SU-DHL-6 (cell line): ENCODE measurements around the gene TCTN3.

Experiments used
- H2AFZ ChIP-seq: fragments of 200-600 bp; sonication (generic); 2 replicates; pipeline ENCODE4 v1.6.1; 2014; ENCODE audit warnings: low read depth, mild to moderate bottlenecking, moderate library complexity, mixed read lengths, antibody characterized with exemption, low read length; ENCODE audit not compliant: severe bottlenecking
- H3F3A ChIP-seq: fragments of 200-600 bp; shearing (Covaris generic); 2 replicates; pipeline ENCODE4 v1.6.0; 2016; ENCODE audit warnings: antibody characterized with exemption, mild to moderate bottlenecking; ENCODE audit not compliant: insufficient read depth
- H3K27ac ChIP-seq: fragments of 200-600 bp; sonication (generic); 2 replicates; pipeline ENCODE4 v1.5.1; 2016; ENCODE audit warnings: low read depth, mild to moderate bottlenecking, low read length, moderate library complexity, mixed read lengths
- H3K27me3 ChIP-seq: fragments of 200-600 bp; sonication (generic), shearing (Covaris generic); 2 replicates; pipeline ENCODE4 v1.6.0; 2014; ENCODE audit warnings: mild to moderate bottlenecking, low read length
- H3K36me3 ChIP-seq: fragments of 200-600 bp; sonication (generic); 2 replicates; pipeline ENCODE4 v1.6.1; 2014; ENCODE audit warnings: mild to moderate bottlenecking, low read length, mixed read lengths
- H3K4me2 ChIP-seq: fragments of 300-600, 200-600 bp; shearing (Covaris generic), sonication (generic); 2 replicates; pipeline ENCODE4 v1.6.0; 2014; ENCODE audit warnings: low read length, low read depth, mild to moderate bottlenecking; ENCODE audit not compliant: poor library complexity, severe bottlenecking
- H3K4me3 ChIP-seq: fragments of 200-600 bp; sonication (generic); 2 replicates; pipeline ENCODE4 v1.5.1; 2014; ENCODE audit warnings: antibody characterized with exemption, low read length, mild to moderate bottlenecking, mixed read lengths; ENCODE audit not compliant: insufficient read depth, poor library complexity, severe bottlenecking
- H3K79me2 ChIP-seq: fragments of 200-600 bp; sonication (generic); 2 replicates; pipeline ENCODE4 v1.6.1; 2014; ENCODE audit warnings: mild to moderate bottlenecking, low read length, moderate library complexity; ENCODE audit not compliant: insufficient read depth
- H3K9ac ChIP-seq: fragments of 200-600 bp; sonication (generic); 2 replicates; pipeline ENCODE4 v1.7.0; 2014; ENCODE audit warnings: mild to moderate bottlenecking, low read length
- H3K9me2 ChIP-seq: fragments of 200-600 bp; sonication (generic); replicated peaks from 2 replicates; pipeline ENCODE4 v1.6.1; 2014; ENCODE audit warnings: low read length; ENCODE audit not compliant: insufficient read depth
- H3K9me3 ChIP-seq: fragments of 200-600 bp; sonication (generic); 2 replicates; pipeline ENCODE4 v1.6.1; 2014; ENCODE audit warnings: low read length, mixed read lengths; ENCODE audit not compliant: insufficient read depth
- H4K20me1 ChIP-seq: fragments of 200-600 bp; sonication (generic); 2 replicates; pipeline ENCODE4 v1.6.1; 2014; ENCODE audit warnings: low read depth, mild to moderate bottlenecking, antibody characterized with exemption, low read length, moderate library complexity, mixed read lengths
- EZH2phosphoT487 ChIP-seq: fragments of 200-600 bp; sonication (generic), shearing (Covaris generic); conservative IDR thresholded peaks from 2 replicates; pipeline ENCODE4 v1.6.1; 2018; ENCODE audit warnings: mild to moderate bottlenecking, antibody characterized with exemption, low read length, moderate library complexity, mixed read lengths
- TF ChIP-seq, protein P1 (sequence below): fragments of 200-600 bp; sonication (generic); IDR thresholded peaks from one replicate; pipeline ENCODE4 v1.5.1; 2017; ENCODE audit warnings: antibody characterized with exemption, mild to moderate bottlenecking, low read length, moderate library complexity; ENCODE audit not compliant: insufficient read depth, poor library complexity, severe bottlenecking

TCTN3 gene

DNA sequence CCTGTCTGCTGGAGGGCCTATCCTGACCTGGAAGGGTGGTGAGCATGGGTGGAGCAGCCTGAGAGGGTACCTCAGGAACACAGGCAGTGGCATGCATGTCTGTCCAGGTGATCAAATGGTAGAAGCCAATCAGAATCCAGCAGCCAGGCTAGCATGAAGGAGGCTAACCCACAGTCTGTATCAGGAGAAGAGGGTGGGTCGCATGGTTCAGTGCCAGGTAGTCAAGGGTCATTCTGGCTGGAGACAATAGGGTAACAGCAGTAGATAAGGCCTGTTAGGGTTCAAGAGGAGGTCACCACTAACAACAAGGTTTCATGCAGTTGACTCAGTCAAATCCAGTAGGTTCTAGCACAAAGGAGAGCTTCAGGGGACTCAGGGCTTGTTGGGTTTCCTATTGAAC is 47.6 kb downstream of the TCTN3 start:
- peaks cover 19% of the 10 kb centered on the region; the same call in 1 of the 2 replicates for H3K36me3 ChIP-seq
- H4K20me1 ChIP-seq, result no peaks in the 10 kb centered on the region
- H3K9ac ChIP-seq, result no peak overlapping the region
- no peak overlapping the region for H2AFZ ChIP-seq
- H3K27ac ChIP-seq, result no peak overlapping the region
- H3K4me3 ChIP-seq, result no peak overlapping the region
- no peaks in the 10 kb centered on the region for H3K9me3 ChIP-seq
- TF ChIP-seq, protein P1, sequence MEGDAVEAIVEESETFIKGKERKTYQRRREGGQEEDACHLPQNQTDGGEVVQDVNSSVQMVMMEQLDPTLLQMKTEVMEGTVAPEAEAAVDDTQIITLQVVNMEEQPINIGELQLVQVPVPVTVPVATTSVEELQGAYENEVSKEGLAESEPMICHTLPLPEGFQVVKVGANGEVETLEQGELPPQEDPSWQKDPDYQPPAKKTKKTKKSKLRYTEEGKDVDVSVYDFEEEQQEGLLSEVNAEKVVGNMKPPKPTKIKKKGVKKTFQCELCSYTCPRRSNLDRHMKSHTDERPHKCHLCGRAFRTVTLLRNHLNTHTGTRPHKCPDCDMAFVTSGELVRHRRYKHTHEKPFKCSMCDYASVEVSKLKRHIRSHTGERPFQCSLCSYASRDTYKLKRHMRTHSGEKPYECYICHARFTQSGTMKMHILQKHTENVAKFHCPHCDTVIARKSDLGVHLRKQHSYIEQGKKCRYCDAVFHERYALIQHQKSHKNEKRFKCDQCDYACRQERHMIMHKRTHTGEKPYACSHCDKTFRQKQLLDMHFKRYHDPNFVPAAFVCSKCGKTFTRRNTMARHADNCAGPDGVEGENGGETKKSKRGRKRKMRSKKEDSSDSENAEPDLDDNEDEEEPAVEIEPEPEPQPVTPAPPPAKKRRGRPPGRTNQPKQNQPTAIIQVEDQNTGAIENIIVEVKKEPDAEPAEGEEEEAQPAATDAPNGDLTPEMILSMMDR, result no peak
- TF ChIP-seq EZH2phosphoT487, result no peak
- H3K79me2 ChIP-seq, result peaks cover 40% of the 10 kb centered on the region; the same call in 1 of the 2 replicates
- no peaks in the 10 kb centered on the region for H3F3A ChIP-seq
- H3K9me2 ChIP-seq, result no peaks in the 10 kb centered on the region
- no peak overlapping the region for H3K4me2 ChIP-seq
- no peaks in the 10 kb centered on the region for H3K27me3 ChIP-seq

DNA sequence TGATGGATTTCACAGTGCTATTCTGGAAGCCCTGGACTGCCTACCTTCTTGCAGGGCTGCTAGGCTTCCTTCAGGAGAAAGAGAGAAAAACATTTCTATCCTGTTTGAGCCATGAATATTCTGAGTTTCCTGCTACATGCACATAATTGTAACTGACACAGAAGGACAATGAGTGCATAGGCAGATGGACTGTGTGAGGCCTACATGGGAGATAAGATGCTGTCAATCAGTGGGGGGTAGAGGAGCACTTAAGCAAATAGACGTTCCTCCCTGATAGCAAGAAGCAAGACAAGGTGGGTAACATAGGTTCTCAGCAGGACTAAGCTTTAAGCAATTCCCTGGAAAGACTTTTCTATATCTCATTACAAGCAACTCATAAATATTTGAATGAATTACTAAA is 48.8 kb downstream of the TCTN3 start:
- H3K27ac ChIP-seq, result no peak overlapping the region
- H3K27me3 ChIP-seq, result no peaks in the 10 kb centered on the region
- peaks cover 31% of the 10 kb centered on the region; the same call in 1 of the 2 replicates for H3K79me2 ChIP-seq
- H2AFZ ChIP-seq, result no peak overlapping the region
- H3K4me3 ChIP-seq, result no peak overlapping the region
- no peaks in the 10 kb centered on the region for H3F3A ChIP-seq
- H3K9me2 ChIP-seq, result no peaks in the 10 kb centered on the region
- H3K4me2 ChIP-seq, result no peak overlapping the region
- H4K20me1 ChIP-seq, result no peaks in the 10 kb centered on the region
- TF ChIP-seq EZH2phosphoT487, result no peak
- TF ChIP-seq, protein P1, result no peak
- no peak overlapping the region for H3K9ac ChIP-seq
- no peaks in the 10 kb centered on the region for H3K9me3 ChIP-seq
- peaks cover 16% of the 10 kb centered on the region; the same call in 1 of the 2 replicates for H3K36me3 ChIP-seq

DNA sequence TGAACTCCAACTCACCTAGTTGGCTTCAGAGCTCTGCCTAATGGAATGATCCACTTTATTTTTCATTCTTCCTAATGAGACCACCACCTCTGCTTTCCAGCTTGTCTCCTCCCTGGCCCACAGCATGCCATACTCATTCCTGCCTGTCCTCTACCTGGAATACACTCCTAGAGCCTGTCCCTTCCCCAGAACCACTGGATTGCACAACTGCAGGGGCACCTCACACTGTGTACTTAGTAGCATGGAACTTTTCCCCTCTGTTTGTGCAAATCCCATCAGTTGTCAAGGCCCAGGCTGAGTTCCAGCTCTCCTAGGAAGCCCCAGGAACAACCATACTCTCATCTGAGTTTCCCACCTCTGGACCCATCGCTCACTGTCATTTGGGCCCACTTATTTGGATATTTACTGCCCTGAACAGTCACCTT is 52.8 kb downstream of the TCTN3 start:
- peaks cover 33% of the 10 kb centered on the region; the same call in 1 of the 2 replicates for H3K36me3 ChIP-seq
- H3F3A ChIP-seq, result no peaks in the 10 kb centered on the region

More for the DNA sequence above, 52.8 kb downstream of the TCTN3 start:
- TF ChIP-seq EZH2phosphoT487, result no peak
- TF ChIP-seq, protein P1, result no peak
- Histone ChIP-seq H4K20me1 (no peaks in the 10 kb centered on the region), H3K27me3 (no peaks in the 10 kb centered on the region), H3K27ac (no peak overlapping the region), H2AFZ (no peak overlapping the region), H3K4me2 (no peak overlapping the region), H3K9me3 (no peaks in the 10 kb centered on the region), H3K79me2 (no peaks in the 10 kb centered on the region), H3K4me3 (no peak overlapping the region), H3K9ac (no peak overlapping the region), H3K9me2 (no peaks in the 10 kb centered on the region)
